ENCODE results near the gene TXNIP.

TXNIP gene

GRCh38 chr1:146010126-146010738 is 13.9 kb upstream of the TXNIP start:
- no peak for DNase-seq

- DNase-seq: no peak
Observed at GRCh38 chr1:146007489-146008133, 11.2 kb upstream of the TXNIP start.

GRCh38 chr1:146001709-146002108 is 5.3 kb upstream of the TXNIP start:
- DNase-seq: no peak

DNA sequence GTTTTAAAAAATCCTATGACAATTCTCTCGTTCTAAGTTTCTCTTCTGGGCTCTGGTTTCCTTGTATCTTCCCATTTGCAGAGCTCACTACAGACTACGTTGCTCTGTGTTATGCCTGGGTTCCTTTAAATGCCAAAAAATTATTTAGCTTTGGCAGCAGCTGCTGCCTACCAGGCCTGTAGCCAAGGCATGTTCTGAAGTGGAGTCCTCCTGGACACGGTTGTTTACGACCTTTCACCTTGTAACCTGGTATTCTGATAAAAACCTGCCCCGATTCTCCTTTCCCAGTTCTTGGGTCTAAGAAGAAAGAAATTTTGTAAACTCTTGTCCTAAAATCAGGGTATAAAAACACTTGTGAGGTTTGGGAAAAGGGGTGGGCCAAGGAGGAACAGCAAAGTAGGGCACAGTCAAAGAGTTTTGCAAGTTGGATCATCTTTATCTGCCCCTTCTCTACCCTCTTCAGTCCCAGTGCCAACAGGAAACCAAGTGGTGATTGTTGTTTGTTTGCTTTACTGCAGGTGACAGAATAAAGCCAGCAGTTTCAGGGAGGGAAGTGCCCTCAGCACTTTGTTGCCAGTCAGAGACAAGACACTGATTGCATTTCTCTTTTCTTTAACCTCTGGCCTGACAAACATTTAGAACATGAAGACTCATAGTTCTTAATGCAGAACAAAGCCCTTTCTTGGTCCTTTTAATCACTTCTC is 3.1 kb upstream of the TXNIP start:
- no peak for DNase-seq

DNA sequence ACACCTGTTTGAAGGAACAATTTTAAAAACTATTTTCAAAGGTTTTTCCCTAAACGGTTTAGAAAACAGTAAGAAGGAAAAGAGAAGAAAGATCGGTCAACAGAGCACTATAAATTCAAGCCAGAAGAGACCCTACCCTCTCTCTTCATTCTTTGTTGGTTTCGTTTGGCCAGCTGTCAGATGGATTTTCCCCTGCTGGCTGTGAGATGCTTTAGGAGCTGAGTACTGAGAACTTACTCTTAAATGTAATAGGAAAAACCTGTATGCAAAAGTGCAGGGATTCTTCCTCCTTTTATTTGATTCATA is 1.3 kb upstream of the TXNIP start:
- DNase-seq: no peak

GRCh38 chr1:145997016-145997717 is 788 bp upstream of the TXNIP start:
- DNase-seq: no peak

GRCh38 chr1:145995964-145996432 is 381 bp downstream of the TXNIP start:
- DNase-seq: no peak

DNA sequence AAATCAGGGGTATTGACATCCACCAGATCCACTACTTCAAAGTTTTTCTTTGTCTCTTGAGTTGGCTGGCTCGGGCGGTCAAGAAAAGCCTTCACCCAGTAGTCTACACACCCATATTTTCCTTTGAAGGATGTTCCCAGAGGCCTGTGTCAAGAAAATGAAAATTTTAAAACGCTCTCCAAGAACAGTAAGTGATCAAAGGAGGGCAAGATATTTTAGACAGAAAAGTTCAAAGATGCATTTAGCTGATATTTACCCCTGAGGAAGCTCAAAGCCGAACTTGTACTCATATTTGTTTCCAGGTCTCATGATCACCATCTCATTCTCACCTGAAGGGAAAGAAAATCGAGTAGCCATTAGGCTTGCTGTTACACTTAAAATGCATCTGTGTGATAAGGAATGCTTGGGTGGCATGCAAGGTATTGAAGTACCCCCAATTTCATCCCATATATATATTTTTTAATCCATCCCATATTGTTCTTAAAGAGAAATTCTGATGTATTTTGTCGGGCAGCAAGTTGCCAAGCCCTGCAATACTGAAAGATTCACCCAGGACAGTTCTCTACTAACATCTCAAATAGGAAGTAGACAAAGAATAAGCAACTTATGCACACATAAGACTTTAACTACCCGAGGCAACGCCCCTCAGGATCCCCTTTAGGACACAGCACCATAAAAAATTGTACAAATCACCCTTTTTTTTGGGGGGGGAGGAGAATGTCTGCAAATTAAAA is 1.1 kb downstream of the TXNIP start:
- no peak for DNase-seq

DNA sequence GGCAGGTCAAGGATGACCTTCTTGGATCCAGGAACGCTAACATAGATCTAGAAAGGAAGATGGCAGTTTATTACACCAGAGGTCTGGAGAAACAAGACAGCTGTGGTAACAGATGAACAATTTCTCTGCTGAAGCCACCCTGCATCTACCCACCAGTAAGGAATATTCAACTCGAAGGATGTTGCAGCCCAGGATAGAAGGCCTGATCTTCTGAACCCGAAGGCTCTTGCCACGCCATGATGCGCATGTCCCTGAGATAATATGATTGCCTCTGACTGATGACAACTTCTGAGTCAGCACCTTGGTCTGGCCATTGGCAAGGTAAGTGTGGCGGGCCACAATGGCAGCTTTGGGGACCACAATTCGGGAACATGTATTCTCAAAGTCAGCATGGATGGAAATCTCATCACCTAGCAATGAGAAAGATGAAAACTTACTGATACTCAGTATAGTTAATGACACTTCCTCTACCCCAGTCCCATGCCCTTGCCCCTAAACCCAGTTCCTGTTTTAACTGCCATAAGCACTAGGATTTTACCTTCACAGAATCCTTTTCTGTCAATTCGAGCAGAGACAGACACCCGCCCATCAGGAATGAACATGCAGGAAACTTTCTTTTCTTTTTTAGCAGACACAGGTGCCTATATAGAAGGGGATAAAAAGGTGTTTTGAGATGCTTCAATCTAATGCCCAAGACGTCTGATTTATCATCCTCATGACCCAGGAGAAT is 1.8 kb downstream of the TXNIP start:
- no peak for DNase-seq

DNA sequence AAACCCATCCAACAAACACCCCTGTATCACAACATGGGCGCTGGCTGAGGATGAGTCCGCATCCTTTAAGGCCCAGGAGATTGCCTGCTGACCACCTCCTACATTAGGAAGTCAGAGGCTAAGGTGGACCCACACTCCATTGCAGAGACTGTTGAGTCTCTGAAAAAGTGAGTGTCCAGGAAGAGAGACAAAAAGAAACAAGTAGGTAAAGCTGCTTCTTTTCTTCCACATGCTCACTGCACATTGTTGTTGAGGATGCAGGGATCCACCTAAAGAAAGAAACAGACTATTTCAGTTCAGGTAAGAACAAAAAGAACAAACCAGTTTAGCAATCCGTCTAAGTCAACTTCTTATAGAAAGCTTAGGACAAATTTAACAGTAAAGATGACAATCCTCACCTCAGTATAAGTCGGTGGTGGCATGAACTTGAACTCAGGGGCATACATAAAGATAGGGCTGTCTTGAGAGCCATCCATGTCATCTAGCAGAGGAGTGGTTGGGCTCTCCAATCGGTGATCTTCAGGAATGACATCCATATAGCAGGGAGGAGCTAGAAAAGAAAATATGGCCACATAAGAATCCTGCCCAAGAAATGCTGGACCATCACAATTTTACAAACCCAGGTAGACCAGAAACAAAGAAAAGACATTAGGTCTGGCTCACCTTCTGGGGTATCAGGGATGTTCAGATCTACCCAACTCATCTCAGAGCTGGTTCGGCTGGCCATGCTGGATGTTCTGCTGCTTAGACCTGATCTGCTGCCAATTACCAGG is 2.6 kb downstream of the TXNIP start:
- no peak for DNase-seq

DNA sequence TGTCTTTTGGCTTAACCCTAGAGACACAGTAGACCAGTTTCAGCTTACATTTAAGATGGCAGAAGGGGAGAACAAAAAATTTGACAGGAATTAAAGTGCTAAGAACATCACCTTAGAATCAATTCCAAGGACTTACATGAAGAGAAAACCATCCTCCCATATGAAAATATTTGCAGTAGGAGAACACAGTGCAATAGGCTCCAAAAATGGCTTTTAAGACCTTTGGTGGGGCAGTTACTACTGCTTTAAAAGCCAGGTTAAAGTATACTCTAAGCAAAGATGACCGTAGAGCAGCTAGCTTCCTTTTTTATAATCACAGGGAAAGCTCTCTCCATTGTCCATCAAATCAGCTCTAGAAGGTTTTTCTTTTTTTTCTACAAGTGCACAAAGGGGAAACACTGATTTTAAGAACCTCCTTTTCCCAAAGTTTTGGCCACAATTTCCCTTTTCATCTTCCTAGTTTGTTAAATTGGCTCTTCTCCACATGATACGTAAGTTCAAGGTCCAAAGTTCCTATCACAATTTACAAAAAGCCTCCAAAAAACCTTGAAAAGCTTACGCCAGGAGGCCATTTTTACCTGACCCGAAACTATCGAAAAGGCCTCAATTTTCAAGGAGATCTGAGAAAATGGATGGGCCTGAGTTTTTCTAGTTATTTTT is 3.3 kb downstream of the TXNIP start:
- DNase-seq: no peak

DNA sequence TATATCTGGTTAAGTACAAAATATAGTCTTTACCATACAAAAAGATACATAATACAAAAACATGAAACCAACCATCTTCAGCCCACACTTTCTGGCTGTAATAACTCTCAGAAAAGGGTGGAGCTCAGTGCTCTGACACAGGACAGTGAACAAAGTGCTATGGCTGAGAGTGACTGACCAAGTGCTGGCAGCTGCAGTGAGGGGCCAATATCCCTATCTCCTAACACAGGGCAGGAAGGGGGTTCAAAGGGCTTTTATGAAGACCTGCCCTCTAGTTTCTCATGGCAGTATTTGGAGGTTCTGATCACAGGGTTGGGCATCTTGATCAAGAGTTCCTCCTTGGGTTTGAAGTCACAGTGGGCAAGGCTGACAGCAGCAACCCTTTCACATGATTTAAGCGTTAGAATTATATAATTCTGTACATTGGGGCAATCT is 3.9 kb downstream of the TXNIP start:
- no peak for DNase-seq

DNA sequence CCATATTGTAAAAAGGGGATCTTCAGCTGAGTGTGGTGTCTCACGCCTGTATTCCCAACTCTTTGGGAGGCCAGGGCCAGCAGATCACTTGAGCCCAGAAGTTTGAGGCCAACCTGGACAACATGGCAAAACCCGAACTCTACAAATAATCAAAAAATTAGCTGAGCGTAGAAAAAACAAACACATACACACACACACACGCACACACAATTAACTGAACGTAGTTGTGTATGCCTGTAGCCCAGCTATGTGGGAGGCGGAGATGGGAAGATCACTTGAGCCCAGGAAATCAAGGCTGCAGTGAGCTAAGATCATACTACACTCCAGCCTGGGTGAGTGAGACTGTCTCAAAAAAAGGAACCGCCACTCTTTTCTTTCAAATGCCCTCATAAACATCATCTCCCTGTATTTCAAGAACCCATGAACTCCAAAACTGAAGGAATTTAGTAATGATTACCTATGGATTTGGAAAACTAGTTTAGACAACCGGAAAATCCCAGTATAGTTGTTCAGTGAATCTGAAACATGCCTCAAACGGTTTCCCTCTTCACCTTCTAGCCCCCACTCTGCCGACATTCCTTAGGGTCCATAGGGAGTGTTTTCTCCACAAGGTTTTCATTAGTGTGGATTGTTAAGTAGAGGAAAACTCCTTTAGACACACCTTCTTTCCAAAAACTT is 4.5 kb downstream of the TXNIP start:
- DNase-seq: no peak

- no peak for DNase-seq
Observed at GRCh38 chr1:145990249-145990855, 6.0 kb downstream of the TXNIP start.

GRCh38 chr1:145988773-145989172 is 7.6 kb downstream of the TXNIP start:
- no peak for DNase-seq

- DNase-seq: no peak
Observed at GRCh38 chr1:145987926-145988325, 8.5 kb downstream of the TXNIP start.

GRCh38 chr1:145986551-145986950 is 9.8 kb downstream of the TXNIP start:
- DNase-seq: no peak

DNA sequence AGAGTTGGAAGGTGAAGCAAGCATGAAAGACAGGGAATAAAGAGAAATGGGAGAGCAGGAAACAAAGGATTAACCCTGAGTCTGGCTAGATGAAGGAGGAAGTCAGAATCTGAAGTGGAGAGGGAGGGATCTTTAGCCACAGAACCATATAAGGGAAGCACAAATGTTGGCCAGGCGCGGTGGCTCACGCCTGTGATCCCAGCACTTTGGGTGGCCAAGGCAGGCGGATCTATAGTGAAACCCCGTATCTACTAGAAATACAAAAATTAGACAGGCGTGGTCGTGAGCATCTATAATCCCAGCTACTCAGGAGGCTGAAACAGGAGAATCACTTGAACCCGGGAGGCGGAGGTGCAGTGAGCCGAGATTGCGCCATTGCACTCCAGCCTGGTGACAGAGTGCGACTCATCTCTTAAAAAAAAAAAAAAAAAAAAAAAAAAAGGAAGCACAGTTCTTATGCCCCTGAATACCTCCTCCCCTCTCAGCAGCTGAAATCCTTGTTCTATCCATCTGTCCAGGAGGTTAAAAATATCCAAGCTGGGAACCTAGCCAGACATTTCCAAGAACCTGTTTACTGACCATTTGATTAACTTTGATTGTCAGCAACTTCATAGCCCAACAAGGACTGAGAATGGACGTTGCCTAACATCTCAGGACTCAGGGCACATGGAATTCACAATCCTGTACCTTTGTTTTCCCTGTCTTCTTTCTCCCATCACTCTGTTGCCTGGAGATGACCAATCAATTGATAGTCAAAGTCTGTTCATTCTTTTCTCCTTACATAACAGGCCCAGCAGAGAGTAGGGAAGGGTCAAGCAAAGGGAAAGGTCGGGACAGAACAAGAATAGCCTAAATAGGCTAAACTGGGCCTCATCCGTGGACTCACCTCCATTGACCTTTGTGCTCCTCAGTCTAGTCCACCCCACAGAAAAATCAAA is 10.6 kb downstream of the TXNIP start:
- no peak for DNase-seq

DNA sequence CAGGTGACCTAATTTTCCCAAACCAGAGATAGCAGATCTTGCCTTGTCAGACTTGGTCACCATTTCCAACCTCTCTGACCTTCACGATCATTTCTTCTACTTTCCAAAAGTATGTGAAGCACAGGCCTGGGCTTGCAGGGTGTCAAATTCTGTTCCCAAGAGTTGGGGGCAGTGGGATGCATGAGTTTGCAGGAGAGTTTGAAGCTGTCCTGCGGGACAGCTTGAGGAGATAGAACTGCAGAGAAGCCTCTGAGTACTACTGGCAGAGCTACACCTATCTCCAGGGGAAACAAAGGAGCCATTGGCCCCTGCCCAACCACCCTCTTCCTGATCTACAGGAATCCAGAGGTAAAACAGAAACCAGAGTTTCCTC is 11.3 kb downstream of the TXNIP start:
- DNase-seq: no peak

Measured in cortex of kidney (tissue), 1 donor.